ENCODE data around the gene POU2F3. TPM values are rescaled to one million over a fixed set of nuclear protein-coding genes. Genes with fewer than 3 reads are reported as not detected.
A peak's percentile ranks its signal among the peaks of the same experiment; 100 is the strongest.

Gene POU2F3
- total and polyA plus RNA-seq, 2 of the 13 experiments (the other 11 are each of a cell fraction or from before 2014, with no cell fraction given) = not detected

GRCh38 chr11:120215634-120216033 is 24.3 kb upstream of the POU2F3 start:
- 92% methylated on average over 5 of the region's 5 CpGs for WGBS (ENCODE audit: low lambda C conversion rate)
- CTCF ChIA-PET (ENCODE audit: low intra/inter-chr PET ratio, low total read pairs) = no interaction called here
- ATAC-seq (no peak), DNase-seq (ENCODE audit: low spot score) (no peak), FAIRE-seq (no peak)
- peaks cover 7 to 37% of the 10 kb centered on the region in 2 experiments; a peak in 4 of 5 replicates for H3K36me3 ChIP-seq (replicated peaks in 1 of 2; ENCODE audit: control insufficient read depth in 1 of 2, insufficient read depth in 2 of 2, low read length in 2 of 2)
- peaks cover 46% of the 10 kb centered on the region for H3K79me2 ChIP-seq (ENCODE audit: insufficient read depth, low read length)
- no peak overlapping the region for H3K27ac ChIP-seq (ENCODE audit: extremely low read length, insufficient read depth, low read length)
- no peaks in the 10 kb centered on the region for H3K9me3 ChIP-seq (ENCODE audit: low read length)
- H4K20me1 ChIP-seq (ENCODE audit: insufficient read depth, low read length) = peaks cover 19% of the 10 kb centered on the region
- no peak overlapping the region for H3K4me2 ChIP-seq (ENCODE audit: low read depth, low read length)
- H3K4me3 ChIP-seq (replicated peaks in 1 of 3; ENCODE audit: insufficient read depth in 1 of 3, low read depth in 2 of 3, low read length in 3 of 3) = no peak overlapping the region
- H2AFZ ChIP-seq (ENCODE audit: low read length) = no peak overlapping the region
- no peak overlapping the region for H3K9ac ChIP-seq (ENCODE audit: insufficient read depth, low read depth, low read length)
- no peaks in the 10 kb centered on the region for H3K27me3 ChIP-seq (ENCODE audit: control insufficient read depth in 1 of 2, insufficient read depth in 2 of 2, low read length in 2 of 2)
- in situ Hi-C loops (cut with HindIII; ENCODE audit: extremely low pct_ligation_motif_present, low pct_unique_long_range_greater_than_20kb) (no loop called here), intact Hi-C loops (cut with micrococcal nuclease; ENCODE audit: unreplicated experiment) (no loop called here)
- H3K4me1 ChIP-seq (ENCODE audit: insufficient read depth, low read length) = peaks cover 83% of the 10 kb centered on the region
- peak; percentile 24 for TF ChIP-seq RBM22 (optimal IDR thresholded peaks at IDR 0.05; ENCODE audit: low read length)
- TF ChIP-seq FOSL2 (CRISPR knock-in tag; IDR thresholded peaks at IDR 0.05) = peak; percentile 66
- TF ChIP-seq ZNF512 (CRISPR knock-in tag; IDR thresholded peaks at IDR 0.05) = no peak
- no peak for TF ChIP-seq ZNF282 (IDR thresholded peaks at IDR 0.05; ENCODE audit: partially characterized antibody)
- TF ChIP-seq DPF2 (CRISPR knock-in tag; IDR thresholded peaks at IDR 0.05; ENCODE audit: borderline replicate concordance, low read depth) = no peak
- no TSS peak for BruUV-seq (replicated peaks)
- POLR2A ChIA-PET = interaction anchor here (1.8 to 2.8 kb wide), 2 partner anchors 17 to 30 kb away, joined by 4 to 11 read pairs; no protein-coding TSS in a partner anchor

- H3K9ac ChIP-seq (ENCODE audit: insufficient read depth, low read depth, low read length) = no peak overlapping the region
- peaks cover 91% of the 10 kb centered on the region for H3K4me1 ChIP-seq (ENCODE audit: insufficient read depth, low read length)
- BruUV-seq (replicated peaks) = no TSS peak
- peaks cover 37% of the 10 kb centered on the region for H3K79me2 ChIP-seq (ENCODE audit: insufficient read depth, low read length)
- WGBS (ENCODE audit: low lambda C conversion rate) = 87% methylated on average over 4 of the region's 8 CpGs
- in situ Hi-C loops (cut with HindIII; ENCODE audit: extremely low pct_ligation_motif_present, low pct_unique_long_range_greater_than_20kb) = no loop called here
- H3K9me3 ChIP-seq (ENCODE audit: low read length) = no peaks in the 10 kb centered on the region
- no peaks in the 10 kb centered on the region for H3K27me3 ChIP-seq (ENCODE audit: control insufficient read depth in 1 of 2, insufficient read depth in 2 of 2, low read length in 2 of 2)
- ChIA-PET CTCF (ENCODE audit: low intra/inter-chr PET ratio, low total read pairs) (no interaction called here), POLR2A (interaction anchor here (0.9 to 2.8 kb wide), 3 partner anchors 18 to 31 kb away, joined by 3 to 11 read pairs (median 4); no protein-coding TSS in a partner anchor)
- peaks cover 19% of the 10 kb centered on the region for H4K20me1 ChIP-seq (ENCODE audit: insufficient read depth, low read length)
- intact Hi-C loops (cut with micrococcal nuclease; ENCODE audit: unreplicated experiment) = no loop called here
- peaks cover 7 to 44% of the 10 kb centered on the region in 2 experiments; a peak in 4 of 5 replicates for H3K36me3 ChIP-seq (replicated peaks in 1 of 2; ENCODE audit: control insufficient read depth in 1 of 2, insufficient read depth in 2 of 2, low read length in 2 of 2)
- H2AFZ ChIP-seq (ENCODE audit: low read length) = no peak overlapping the region
- H3K4me3 ChIP-seq (replicated peaks in 1 of 3; ENCODE audit: insufficient read depth in 1 of 3, low read depth in 2 of 3, low read length in 3 of 3) = no peak overlapping the region
- no peak for FAIRE-seq
- ATAC-seq = no peak
- H3K27ac ChIP-seq (ENCODE audit: extremely low read length, insufficient read depth, low read length) = peak overlapping the region; percentile 25
- H3K4me2 ChIP-seq (ENCODE audit: low read depth, low read length) = no peak overlapping the region
- TF ChIP-seq ZGPAT (CRISPR knock-in tag; IDR thresholded peaks at IDR 0.05) = no peak
- no peak for TF ChIP-seq TAF1 (CRISPR knock-in tag; IDR thresholded peaks at IDR 0.05)
- no peak for TF ChIP-seq RELA (CRISPR knock-in tag; IDR thresholded peaks at IDR 0.05)
- peak; percentile 78 for TF ChIP-seq ZBTB33 (CRISPR knock-in tag; IDR thresholded peaks at IDR 0.05)
- no peak for DNase-seq (ENCODE audit: low spot score)
Observed at GRCh38 chr11:120216426-120217102, 23.4 kb upstream of the POU2F3 start.
